Mesodermal cell (in vitro differentiated cells): ENCODE measurements around the gene ACER3.
"Not testable (repeated sequence)": the region's sequence is repeated elsewhere in the genome, so short reads cannot be mapped to it uniquely, and the experiment has no call there.

Source experiments
- H3K27ac ChIP-seq: 2 replicates; pipeline ENCODE4 v1.7.0; 2013; ENCODE audit warnings: mild to moderate bottlenecking, low read depth, low read length, moderate library complexity; ENCODE audit not compliant: severe bottlenecking
- H3K36me3 ChIP-seq: 2 replicates; pipeline ENCODE4 v1.7.1; 2013; ENCODE audit warnings: mild to moderate bottlenecking, low read length, moderate library complexity; ENCODE audit not compliant: control insufficient read depth, insufficient read depth
- H3K4me1 ChIP-seq: one replicate; pipeline ENCODE4 v1.7.1; 2013; ENCODE audit warnings: mild to moderate bottlenecking, low read length; ENCODE audit not compliant: insufficient read depth, control insufficient read depth, poor library complexity, severe bottlenecking
- H3K4me3 ChIP-seq: 2 replicates; pipeline ENCODE4 v1.7.0; 2013; ENCODE audit warnings: low read length, control low read depth, mild to moderate bottlenecking; ENCODE audit not compliant: insufficient read depth, poor library complexity, severe bottlenecking; ENCODE audit errors: extremely low read depth
- H3K9me3 ChIP-seq: 2 replicates; pipeline ENCODE4 v1.7.1; 2013; ENCODE audit warnings: mild to moderate bottlenecking, low read length, moderate library complexity; ENCODE audit not compliant: control insufficient read depth
- WGBS, 2 experiments: methylation state at CpG; one replicate each; pipeline ENCODE4 v1.1.5; 2013; ENCODE audit warnings: missing lambda C conversion rate in 2 of 2; ENCODE audit not compliant: insufficient coverage in 2 of 2; 5-methylcytosine and 5-hydroxymethylcytosine counted together

ACER3 gene

DNA sequence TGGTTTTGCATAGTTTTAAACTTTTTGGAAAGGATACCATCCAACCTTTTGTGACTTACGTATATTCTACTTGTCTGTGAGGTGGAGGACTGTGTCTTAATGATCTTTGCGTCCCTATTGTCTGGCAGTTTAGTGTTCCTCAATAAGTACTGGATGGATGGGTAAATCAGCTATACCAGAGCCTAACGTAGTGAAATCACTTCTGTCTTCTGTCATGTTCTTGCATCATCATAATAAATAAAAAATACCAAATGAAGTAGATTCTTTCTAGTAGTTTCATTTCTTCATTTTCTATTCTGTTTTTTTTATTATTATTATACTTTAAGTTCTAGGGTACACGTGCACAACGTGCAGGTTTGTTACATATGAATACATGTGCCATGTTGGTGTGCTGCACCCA lies 66.4 kb downstream of the ACER3 start:
- H3K4me1 ChIP-seq = no peaks in the 10 kb centered on the region
- no peak overlapping the region for H3K27ac ChIP-seq
- WGBS, 2 experiments = 94% methylated on average over 2 of the region's 5 CpGs; no CpG with 5 or more reads in 1 of the 2 experiments
- H3K9me3 ChIP-seq = no peaks in the 10 kb centered on the region
- peaks cover 6% of the 10 kb centered on the region for H3K36me3 ChIP-seq
- H3K4me3 ChIP-seq = no peak overlapping the region

GRCh38 chr11:76935042-76935441 lies 74.3 kb downstream of the ACER3 start:
- Histone ChIP-seq H3K4me1 (no peaks in the 10 kb centered on the region), H3K9me3 (peaks cover 5% of the 10 kb centered on the region), H3K27ac (no peak overlapping the region), H3K36me3 (peaks cover 14% of the 10 kb centered on the region), H3K4me3 (no peak overlapping the region)
- no CpG with 5 or more reads among the region's 3 CpGs for WGBS, 2 experiments

DNA sequence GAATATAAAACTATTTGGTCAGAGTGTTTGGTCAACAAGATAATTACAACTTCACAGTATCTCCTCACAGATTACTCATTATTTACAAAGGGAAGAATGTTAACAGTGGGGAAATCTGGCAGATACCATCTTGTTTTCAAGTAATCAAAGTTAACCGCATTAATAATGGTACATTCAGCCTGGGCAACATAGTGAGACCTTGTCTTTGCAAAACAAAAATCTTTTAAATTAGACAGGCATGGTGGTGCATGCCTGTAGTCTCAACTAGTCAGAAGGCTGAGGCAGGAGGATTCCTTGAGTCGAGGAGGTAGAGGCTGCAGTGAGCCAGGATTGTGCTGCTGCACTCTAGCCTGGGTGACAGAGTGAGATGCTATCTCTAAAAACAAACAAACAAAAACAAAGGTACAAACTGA lies 78.5 kb downstream of the ACER3 start:
- Histone ChIP-seq H3K9me3 (peaks cover 5% of the 10 kb centered on the region), H3K4me3 (no peak overlapping the region), H3K27ac (no peak overlapping the region), H3K36me3 (peaks cover 7% of the 10 kb centered on the region), H3K4me1 (no peaks in the 10 kb centered on the region)
- WGBS, 2 experiments = 100% methylated on average over 1 of the region's 2 CpGs

DNA sequence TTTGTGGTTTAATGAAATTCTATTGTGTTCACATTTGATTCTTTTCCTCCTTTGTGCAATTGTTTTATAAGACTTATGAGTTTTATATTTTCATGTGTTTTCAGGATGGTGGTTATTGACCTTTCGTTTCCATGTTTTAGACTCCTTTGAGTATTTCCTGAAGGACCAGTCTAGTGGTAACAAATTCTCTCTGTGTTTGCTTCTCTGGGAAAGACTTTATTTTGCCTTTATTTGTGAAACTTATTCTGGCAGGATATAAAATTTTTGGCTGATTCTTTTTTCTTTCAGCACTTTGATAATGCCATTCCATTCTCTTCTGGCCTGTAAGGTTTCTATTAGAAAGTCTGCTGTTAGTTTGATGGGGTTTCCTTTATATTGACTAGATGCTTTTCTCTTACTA lies 83.5 kb downstream of the ACER3 start:
- Histone ChIP-seq H3K4me1 (no peaks in the 10 kb centered on the region), H3K27ac (no peak overlapping the region), H3K9me3 (no peaks in the 10 kb centered on the region), H3K36me3 (no peaks in the 10 kb centered on the region), H3K4me3 (no peak overlapping the region)
- WGBS, 2 experiments = 100% methylated on average over 1 of the region's 1 CpG

GRCh38 chr11:76946223-76946622 lies 85.5 kb downstream of the ACER3 start:
- H3K36me3 ChIP-seq = no peaks in the 10 kb centered on the region
- no peaks in the 10 kb centered on the region for H3K9me3 ChIP-seq
- no peak overlapping the region for H3K4me3 ChIP-seq
- 100% methylated on average over 1 of the region's 1 CpG for WGBS, 2 experiments
- H3K27ac ChIP-seq = no peak overlapping the region
- no peaks in the 10 kb centered on the region for H3K4me1 ChIP-seq

- no peaks in the 10 kb centered on the region for H3K4me1 ChIP-seq
- H3K4me3 ChIP-seq = no peak overlapping the region
- H3K9me3 ChIP-seq = no peaks in the 10 kb centered on the region
- H3K27ac ChIP-seq = no peak overlapping the region
- 80% methylated on average over 1 of the region's 1 CpG; no CpG with 5 or more reads in 1 of the 2 experiments for WGBS, 2 experiments
- no peaks in the 10 kb centered on the region for H3K36me3 ChIP-seq
Measured at GRCh38 chr11:76947190-76947589, 86.5 kb downstream of the ACER3 start.

GRCh38 chr11:76947800-76948199 lies 87.1 kb downstream of the ACER3 start:
- Histone ChIP-seq H3K27ac (no peak overlapping the region), H3K9me3 (no peaks in the 10 kb centered on the region), H3K4me1 (no peaks in the 10 kb centered on the region), H3K4me3 (no peak overlapping the region), H3K36me3 (no peaks in the 10 kb centered on the region)
- 93 to 96% methylated on average over 3 of the region's 3 CpGs for WGBS, 2 experiments

DNA sequence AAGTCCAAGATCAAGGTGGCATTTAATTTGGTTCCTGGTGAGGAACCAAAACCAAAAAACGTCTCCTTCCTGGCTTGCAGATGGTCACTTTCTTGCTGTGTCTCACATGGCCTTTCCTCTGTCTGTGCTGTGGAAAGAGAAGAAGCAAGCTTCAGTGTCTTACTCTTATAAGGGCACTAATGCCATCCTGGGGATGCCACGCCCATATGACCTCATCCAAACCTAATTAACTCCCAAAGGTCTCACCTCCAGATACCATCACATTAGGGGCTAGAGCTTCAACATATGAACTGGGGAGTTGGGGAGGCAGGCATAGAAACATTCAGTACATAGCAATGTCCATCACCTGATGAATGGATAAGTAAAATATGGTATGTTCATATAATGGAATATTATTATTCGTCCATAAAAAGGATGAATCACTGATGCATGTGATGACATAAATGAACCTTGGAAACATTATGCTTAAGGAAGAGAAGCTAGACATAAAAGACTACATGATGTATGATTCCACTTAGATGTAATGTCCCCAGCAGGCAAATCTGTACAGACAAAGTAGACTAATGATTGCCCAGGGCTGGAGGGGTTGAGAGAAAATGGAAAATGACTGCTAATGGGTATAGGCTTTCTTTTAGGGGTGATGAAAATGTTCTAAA lies 94.9 kb downstream of the ACER3 start:
- H3K4me3 ChIP-seq = no peak overlapping the region
- H3K27ac ChIP-seq = no peak overlapping the region
- WGBS, 2 experiments = 88 to 100% methylated on average over 1 to 2 of the region's 3 CpGs
- no peaks in the 10 kb centered on the region for H3K4me1 ChIP-seq
- no peaks in the 10 kb centered on the region for H3K9me3 ChIP-seq
- peaks cover 8% of the 10 kb centered on the region for H3K36me3 ChIP-seq

- Histone ChIP-seq H3K4me3 (no peak overlapping the region), H3K27ac (no peak overlapping the region), H3K4me1 (no peaks in the 10 kb centered on the region), H3K9me3 (peaks cover 3% of the 10 kb centered on the region), H3K36me3 (peaks cover 28% of the 10 kb centered on the region)
- 58 to 61% methylated on average over 3 of the region's 4 CpGs for WGBS, 2 experiments
Measured at GRCh38 chr11:76962583-76963416, 102.1 kb downstream of the ACER3 start.

GRCh38 chr11:76963417-76964168 lies 102.9 kb downstream of the ACER3 start:
- not testable (repeated sequence) for H3K27ac ChIP-seq, H3K4me1 ChIP-seq, H3K4me3 ChIP-seq, H3K9me3 ChIP-seq
- peaks cover 28% of the 10 kb centered on the region for H3K36me3 ChIP-seq
- WGBS, 2 experiments = 89% methylated on average over 13 of the region's 16 CpGs
